HG03558 (cell line): Measurements from ENCODE around the gene MYH10.

Source experiments
- ATAC-seq: cut with Tn5 transposase; IDR thresholded peaks from one replicate; pipeline ENCODE4 v1.9.1; 2021; ENCODE audit warnings: moderate number of reproducible peaks; ENCODE audit not compliant: unreplicated experiment; ENCODE audit errors: extremely low read depth

MYH10 gene

GRCh38 chr17:8611137-8611536, 19.4 kb downstream of the MYH10 start:
- no peak for ATAC-seq

- ATAC-seq = no peak
These were observed 20.0 kb downstream of the MYH10 start for GRCh38 chr17:8610558-8610957.

- ATAC-seq = no peak
These were observed 20.6 kb downstream of the MYH10 start for GRCh38 chr17:8609910-8610309.

- ATAC-seq = no peak
These were observed 22.5 kb downstream of the MYH10 start for GRCh38 chr17:8608001-8608400.

- no peak for ATAC-seq
These were observed 24.1 kb downstream of the MYH10 start for GRCh38 chr17:8606401-8606800.

DNA sequence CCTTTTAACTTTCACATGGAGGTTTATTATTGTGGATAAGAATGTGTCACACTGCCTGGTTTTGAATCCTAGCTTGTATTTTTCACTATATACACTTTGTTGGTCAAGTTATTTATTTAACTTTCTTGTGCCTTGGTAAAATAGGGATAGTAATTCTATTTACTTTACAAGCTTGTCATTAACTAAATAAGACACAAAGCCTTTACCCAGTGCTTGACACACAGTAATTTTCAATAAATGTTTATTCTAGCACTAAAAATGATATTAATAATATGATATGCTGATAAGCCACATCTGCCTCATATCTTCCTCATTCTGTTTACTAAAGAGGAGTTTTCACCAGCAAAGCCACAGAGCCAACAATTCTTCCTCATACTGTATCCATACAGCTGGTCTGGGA, 27.8 kb downstream of the MYH10 start:
- ATAC-seq = no peak

DNA sequence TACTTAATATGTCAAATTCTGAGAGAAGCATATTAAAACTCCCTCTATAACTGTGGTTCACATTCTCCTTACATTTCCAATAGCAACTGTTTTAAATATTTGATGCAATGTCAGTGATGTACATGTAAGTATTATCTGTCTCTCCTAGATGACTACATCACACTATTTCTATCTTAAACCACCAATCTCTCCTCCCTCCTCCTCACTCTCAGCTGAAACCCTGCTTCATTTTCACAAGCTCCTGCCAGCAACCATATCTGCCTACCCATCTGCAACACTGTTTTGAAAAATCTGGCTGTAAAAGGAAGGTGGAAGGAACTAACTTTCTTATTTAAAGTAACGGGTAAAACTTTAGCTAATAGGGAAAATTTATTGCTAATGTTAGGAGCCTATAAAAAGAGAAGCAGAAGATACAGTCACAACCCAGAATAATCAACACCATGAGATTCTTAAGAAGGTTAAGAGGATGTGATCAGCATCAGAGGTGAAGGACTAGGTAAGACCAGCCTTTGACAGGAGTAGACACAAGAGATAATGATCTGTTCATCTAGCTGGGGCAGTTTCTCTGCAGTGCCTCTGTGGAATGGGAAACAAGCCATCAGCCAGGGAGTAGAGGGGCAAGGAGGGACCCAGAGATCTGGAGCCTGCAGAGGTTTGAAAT, 31.0 kb downstream of the MYH10 start:
- no peak for ATAC-seq

GRCh38 chr17:8598913-8599312, 31.6 kb downstream of the MYH10 start:
- no peak for ATAC-seq

DNA sequence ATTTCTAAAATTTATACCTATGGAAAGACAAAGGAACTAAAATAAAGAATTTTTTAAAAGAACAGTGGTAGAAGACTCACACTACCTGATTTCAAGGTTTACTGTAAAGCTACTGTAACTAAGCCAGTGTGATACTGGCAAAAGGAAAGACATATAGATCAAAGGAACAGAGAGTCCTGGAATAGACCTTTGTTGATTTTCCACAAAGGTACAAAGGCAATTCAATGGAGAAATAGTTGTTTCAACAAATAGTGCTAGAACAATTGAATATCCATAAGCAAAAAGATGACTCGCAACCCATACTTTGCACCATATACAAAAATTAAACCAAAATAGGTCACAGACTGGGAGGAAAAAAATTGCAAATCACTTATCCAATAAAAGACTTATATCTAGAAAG, 36.7 kb downstream of the MYH10 start:
- ATAC-seq = no peak

GRCh38 chr17:8593276-8593675, 37.2 kb downstream of the MYH10 start:
- ATAC-seq = no peak

DNA sequence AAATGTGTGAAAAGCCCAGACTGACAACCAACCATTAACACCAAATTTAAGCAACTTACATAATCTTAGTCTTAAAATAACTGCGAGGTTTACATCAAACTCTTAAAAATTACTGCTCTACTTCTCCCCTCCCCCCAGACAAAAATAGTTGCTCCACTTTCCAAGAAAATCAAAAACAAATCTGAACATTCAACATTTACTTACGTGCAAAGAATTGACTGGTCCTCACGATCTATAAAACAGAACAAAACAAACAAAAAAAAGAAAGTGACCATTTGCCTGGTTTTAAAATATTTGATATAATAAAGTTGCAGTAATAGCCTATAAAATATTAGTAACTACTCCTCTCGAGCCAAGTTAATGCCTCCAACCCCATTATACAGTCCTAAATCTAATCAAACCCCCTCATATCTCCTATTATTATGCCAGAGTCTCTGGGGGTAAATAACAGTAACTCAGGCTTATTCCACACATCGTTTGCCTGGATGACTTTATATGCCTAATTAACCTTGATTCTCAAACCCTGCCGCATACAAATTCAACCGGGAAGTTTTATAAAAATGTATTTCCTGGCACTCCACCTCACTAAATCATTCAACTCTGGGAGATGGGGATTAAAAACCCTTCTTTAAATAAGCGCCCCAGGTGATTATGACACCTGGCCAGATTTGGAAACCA, 41.5 kb downstream of the MYH10 start:
- ATAC-seq = no peak

DNA sequence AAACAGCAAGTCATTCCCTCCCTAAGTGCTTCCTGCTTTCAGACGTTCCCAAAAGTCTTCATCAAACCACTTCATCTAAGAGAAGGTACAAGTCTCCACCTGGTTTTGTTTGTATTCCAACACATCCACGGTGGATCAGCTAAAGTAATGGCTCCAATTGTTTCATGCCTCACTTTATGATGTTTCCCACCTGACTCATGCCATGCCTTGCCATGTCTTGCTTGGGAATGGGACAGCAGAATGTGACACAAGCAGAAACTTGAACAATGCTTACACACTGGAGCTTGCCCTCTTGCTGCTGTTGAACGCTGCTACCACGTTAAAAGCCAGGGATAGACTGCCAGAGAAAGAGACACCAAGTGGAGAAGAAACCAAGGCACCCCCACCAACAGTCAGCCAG, 43.8 kb downstream of the MYH10 start:
- ATAC-seq = no peak

DNA sequence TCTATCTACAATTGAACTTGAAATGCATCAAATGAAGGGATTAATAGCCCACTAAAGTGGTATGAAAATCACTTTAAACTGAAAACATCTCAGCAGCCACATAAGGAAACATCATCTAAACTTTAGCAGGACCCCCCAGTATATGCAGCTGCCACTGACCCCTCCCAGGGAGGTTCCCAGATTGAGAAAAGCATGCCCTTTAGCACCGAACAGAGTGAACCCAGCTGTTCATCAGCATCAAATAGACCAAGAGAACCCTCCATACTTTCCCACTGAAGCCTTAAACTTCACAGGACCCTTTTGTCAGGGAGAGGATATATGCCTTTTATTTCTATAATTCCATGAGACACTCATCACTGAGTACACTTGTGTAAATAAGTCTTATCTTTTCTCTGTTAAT, 44.6 kb downstream of the MYH10 start:
- no peak for ATAC-seq

GRCh38 chr17:8583954-8584353, 46.6 kb downstream of the MYH10 start:
- no peak for ATAC-seq

DNA sequence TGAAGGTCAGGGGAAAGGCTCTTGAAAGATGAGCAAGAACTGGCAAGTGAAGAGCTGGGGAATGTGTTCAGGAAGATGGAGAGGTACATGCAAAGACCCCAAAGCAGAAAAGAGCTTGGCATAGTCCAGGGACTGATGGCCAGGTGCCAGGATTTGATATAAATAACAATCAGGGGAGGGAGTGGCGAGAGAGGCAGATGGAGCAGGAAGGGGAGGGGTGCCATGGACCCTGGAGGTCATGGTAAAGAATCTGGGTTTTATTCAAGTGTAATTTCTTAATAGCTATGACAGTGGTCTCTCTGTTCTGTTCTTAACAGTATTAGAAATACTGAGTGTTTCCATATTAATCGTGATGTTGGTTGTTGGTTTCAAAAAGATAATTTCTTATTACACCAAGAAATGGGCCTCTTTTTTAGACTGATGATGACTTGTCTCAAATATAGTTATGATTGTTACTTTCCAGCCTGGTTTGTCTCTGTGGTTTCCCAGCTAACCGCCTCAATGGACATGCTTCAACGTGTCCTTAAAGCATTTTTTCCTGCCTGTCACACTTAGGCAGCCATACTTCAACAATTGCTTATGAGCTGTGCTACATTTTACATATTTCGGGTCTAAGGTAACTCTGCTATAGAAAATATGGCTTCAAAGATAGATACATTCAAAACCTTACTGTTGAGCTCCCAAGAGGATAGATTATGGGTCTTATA, 49.4 kb downstream of the MYH10 start:
- no peak for ATAC-seq

GRCh38 chr17:8577868-8578267, 52.7 kb downstream of the MYH10 start:
- ATAC-seq = no peak

DNA sequence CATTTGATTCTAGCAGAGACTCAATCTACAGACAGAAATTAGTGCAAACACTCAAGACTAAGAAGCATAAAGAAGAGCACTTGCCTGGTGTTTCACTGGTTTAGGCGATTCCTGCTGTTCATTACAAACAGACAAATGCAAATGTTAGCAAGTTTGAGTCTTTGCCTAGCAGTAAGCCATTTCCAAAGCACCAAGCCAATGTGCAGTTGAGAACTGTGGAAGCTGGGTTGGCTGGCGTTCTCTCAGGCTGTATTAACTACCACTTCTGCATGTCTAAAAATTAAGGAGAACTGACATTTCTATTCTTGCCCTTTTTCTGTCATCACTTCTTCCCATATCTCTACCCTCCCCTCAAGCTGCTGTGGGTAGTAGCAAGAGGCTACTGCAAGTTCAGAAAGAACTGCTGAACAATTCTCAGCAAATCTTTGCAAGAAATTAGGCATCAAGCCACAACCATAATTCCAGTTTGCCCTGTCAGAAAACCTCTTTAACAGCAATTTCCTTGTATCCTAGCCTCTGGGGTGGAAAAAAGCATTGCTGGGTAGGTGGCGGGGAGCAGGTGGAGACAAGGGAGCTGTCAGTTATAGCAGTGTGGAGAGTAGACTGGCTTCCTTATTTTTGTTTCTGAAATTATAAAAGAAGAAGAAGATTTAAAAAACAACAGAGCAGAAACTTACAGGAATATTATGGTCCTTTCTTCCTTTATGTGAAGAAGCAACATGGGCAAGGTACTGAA, 53.8 kb downstream of the MYH10 start:
- ATAC-seq = no peak

GRCh38 chr17:8574687-8575086, 55.8 kb downstream of the MYH10 start:
- no peak for ATAC-seq

DNA sequence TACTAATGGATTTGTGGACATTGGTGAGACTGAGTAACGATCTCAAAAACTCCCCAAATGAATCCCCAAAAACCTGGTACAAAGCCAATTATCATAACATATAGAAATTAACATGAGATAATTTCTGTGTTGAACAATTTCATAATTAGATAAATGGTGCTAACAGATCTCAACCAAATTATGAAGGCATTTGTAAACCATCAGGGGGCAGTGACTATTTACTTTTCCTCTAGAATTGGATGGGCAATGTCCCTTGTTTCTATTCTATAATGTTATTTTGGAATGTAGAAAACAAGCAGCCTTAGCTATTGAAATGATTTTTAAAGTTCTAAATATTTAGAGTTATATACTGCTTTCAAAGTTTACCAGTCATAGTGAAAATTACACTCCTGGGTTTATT, 57.8 kb downstream of the MYH10 start:
- ATAC-seq = no peak

DNA sequence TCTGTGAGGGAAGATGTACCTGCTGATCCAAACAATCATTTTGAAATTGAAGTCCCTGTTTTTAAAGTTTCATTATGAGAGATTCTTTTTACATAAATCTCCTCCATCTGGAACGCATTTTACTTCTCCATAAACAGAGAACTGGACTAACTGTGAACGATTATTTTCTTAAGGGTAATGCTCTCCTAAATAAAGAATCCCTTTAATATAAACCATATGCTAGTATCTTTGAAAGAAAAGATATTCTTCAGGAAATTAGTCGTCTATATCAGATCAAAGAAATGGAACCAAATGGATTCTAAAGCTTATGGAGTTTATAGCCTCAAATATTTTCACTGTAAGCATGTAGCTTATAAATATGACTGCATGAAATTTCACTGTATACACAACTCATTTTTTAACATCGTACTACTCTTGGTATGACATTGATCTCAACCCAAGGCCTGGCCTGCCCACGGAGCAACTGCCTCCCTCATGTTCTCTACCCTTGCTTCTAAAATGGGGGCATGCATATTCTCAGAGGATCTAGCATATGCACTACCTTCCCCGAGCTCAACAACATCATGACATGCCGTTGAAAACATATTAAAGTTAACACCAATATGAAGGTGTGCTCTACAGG, 66.4 kb downstream of the MYH10 start:
- ATAC-seq = no peak
